DMS 273 (cell line): ENCODE measurements around the gene TCF4.

Source experiments
- DNase-seq: peaks from one replicate; lab custom pipeline; 2025; ENCODE audit not compliant: unreplicated experiment; lab: John Stamatoyannopoulos, UW

Gene TCF4

DNA sequence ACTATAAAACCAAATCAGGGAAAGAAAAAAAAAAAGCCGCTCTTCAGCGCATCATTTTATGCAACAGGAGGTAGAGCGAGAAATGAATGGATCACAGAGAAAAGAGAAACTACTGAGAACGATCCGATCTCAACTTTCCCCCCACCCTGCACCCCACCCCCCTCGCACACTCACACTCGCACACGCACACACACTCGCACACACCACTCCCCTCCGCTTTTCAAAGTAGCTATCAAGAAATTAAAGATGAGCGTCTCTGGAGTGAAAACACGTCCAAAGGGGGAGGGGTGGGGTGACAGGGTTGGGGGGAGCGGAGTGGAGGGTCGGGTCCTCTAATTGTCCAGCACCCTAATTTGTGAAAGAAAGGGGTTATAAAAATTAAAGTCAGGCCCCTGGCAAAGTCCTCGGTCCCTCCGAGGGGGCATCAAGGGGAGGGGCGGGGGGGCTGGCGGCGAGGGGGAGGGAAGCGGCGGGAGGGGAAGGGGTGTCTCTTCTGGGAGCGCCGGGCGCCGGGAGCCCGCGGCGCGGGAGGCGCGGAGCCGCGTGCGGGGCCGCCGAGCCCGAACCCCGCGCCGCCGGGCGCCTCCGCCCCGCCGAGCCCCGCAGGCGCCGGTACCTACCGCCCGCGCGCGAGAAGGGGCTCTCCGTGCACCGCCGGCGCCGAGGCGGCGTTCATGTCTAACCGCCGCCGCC, 428 bp downstream of the TCF4 start:
- DNase-seq: peak; percentile 74

- peak; percentile 30 for DNase-seq
Observed at GRCh38 chr18:55585920-55586561, 2.0 kb downstream of the TCF4 start.

- no peak for DNase-seq
Observed at GRCh38 chr18:55585065-55585919, 2.7 kb downstream of the TCF4 start.

DNA sequence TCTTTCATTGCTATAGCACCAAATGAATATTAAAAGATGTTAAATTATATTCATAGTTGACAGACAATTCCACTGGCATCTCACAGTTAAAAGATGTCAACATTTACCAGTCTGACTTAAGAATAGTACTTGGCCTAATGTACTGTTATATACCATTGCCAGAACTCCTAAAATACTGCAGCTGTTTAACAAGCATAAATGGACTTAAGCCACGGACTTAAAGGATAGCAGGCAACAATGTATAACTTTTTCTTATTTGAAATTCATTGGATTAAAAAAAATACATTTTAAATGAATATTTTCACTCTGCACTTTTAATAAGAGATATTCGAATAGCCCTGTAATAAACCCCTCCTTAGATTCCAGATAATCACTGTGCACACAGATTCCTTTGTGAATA, 3.8 kb downstream of the TCF4 start:
- DNase-seq: no peak

- DNase-seq: no peak
Observed at GRCh38 chr18:55582325-55582724, 5.7 kb downstream of the TCF4 start.

DNA sequence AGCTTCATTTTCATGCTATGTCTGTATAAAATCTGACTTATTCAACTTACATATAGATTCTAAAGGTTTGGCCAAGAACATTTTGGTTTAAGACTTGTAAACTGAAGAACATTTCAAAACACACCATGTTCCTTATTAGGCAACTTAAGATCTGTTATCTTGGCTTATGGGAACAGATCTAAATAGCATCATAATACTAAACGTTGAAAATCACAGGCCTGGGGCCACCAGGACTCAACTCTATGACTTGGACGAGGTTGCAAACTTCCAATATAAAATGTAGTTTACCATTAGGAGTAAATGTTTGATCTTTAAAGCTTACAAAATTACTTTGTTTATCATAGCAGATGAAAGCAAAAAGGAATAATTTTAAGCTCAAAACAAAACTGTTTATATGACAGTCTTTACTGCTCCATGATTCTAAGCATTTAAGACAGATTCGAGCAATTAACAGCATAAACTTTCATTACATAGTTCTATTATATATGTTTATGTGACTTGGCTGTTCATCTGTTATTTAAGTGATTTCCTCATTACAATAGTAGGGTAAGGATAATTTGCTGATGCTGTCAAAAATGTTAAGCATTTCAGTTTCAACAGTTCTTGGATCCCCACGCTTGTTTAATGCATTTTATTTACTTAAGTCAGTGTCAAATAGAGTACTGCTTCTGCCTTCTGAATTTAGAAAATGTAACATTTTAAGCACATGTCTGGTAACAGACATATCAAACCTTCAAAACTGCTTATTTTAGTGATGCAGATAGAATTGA, 8.3 kb downstream of the TCF4 start:
- DNase-seq: peak; percentile 14

DNA sequence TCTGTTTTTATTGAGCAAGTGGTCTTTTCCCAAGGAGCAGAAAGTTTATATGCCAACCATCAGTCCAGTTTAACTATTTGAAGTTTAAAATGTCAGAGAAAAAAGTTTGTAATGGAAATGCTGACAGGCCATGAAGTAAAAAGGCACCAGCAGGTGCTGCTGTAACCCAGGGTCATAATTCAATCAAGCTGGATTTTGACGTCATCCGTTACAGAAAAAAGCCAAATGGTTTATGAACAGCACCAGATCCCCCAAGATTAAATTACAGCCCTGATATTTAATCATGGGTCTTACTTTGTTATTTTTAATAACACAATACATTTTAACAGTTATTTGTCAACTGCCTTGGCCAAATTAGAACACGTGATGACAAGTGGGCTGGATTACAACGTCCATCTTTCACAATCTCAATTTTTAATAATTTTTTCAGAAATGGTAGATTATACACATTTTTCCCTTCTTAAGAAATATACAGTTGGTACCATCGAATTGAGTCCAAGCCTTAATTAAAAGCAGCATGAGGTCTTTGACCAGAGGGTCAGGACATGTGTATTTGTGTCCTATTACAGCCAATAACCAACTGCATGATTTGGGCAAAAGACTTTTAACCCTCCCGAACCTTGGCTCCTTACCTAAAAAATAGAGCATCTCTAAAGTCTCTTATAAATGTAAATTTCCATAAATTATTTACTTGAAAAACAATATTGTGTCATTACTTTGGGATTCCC, 10.0 kb downstream of the TCF4 start:
- DNase-seq: peak; percentile 26

DNA sequence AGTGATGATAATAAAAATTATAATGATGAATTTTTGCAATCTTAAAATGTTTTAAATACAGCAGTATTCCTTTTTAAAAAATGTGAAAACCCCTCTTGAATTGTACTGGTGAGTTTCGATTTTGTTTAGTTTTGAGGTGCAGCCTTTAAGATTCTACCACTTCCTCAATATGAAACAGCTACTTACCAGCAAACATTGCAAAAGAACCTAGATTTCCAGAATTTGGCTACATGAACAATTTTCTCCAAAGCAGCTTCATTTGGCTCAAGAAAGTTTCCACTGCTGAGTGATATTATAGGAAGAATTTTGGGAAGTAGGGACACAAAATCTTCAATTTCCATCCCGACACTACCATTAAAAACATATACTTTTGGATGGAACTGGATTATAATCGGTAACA, 12.0 kb downstream of the TCF4 start:
- no peak for DNase-seq

- no peak for DNase-seq
Observed at GRCh38 chr18:55575066-55575465, 12.9 kb downstream of the TCF4 start.

- DNase-seq: no peak
Observed at GRCh38 chr18:55573386-55573785, 14.6 kb downstream of the TCF4 start.

GRCh38 chr18:55570966-55571365, 17.0 kb downstream of the TCF4 start:
- DNase-seq: no peak

- no peak for DNase-seq
Observed at GRCh38 chr18:55566456-55566935, 21.5 kb downstream of the TCF4 start.

- DNase-seq: peak; percentile 24
Observed at GRCh38 chr18:55559739-55560138, 28.3 kb downstream of the TCF4 start.

- no peak for DNase-seq
Observed at GRCh38 chr18:55557211-55557610, 30.8 kb downstream of the TCF4 start.

DNA sequence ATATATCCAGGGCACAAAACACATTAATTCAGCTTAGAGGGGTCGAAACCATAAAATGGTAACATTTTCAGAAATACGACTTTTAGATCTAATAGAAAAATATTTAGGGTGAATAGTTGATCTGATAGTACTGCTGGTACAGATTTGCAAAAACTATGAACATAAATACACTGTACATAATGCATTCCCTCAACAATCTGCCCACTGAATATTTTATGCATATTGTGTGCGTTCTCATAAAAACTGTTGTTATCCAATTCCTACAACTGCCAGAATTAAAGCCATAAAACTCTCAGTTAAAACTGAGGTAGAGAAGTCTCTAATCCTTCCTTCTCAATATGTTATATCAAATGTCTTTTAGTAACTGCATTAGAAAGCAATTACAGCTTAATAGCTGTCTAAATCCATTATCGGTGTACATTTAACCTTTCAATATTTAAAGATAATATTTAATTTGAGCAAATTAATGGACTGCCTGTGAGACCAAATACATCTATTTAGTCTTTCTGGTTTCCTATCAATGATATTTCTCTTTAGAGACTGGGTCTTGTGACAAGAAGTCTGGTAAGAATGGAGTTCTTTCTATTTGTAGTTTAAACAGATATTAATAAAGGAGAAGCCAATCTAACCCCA, 32.5 kb downstream of the TCF4 start:
- DNase-seq: no peak

DNA sequence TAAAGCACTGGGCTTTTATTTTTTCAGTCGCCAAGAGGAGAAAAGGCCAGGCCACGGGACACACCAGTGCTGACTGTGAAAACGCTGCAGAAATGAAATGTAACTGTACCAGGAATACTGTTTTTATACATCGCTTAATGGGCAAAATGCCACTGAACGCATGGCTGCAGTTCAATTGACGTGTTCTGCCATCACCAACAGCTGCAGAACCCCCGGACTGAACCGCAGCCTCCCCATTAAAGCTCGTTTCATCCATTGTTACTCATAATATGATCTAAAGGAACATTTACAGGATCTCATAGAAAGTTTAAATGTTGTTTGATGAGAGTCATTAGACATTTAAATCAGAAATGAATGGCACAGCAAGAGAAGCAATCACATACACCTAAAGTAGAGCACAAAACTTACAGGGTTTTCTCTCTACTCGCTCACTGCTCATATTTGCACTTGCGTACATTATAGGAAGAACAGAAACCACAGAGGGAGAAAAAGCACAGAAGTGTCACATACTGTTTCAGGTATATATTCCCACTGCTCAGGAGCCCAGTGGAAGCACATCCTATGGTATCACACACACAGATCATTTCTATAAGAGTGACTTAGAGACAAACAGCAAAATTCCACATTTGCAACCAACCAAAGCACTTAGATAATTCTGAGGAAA, 35.3 kb downstream of the TCF4 start:
- DNase-seq: no peak

DNA sequence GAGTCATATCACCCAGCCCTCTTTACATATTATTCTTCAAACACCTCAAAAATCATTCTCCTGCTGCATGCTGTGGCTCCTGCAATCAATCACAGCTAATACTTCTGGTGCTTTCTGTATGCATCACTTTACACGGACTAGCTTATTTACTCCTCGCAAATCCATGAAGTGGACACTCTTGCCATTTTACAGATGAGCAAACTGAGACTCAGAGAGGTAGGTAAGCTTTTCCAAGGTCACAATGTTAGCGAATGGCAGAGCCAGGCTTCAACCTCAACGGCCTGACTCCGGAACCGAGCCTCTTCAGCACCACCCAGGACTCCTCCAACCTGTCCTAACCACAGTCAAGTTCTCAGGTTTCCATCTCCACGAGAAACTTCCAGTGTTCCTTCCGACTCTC, 36.8 kb downstream of the TCF4 start:
- no peak for DNase-seq

GRCh38 chr18:55550471-55550870, 37.5 kb downstream of the TCF4 start:
- no peak for DNase-seq

DNA sequence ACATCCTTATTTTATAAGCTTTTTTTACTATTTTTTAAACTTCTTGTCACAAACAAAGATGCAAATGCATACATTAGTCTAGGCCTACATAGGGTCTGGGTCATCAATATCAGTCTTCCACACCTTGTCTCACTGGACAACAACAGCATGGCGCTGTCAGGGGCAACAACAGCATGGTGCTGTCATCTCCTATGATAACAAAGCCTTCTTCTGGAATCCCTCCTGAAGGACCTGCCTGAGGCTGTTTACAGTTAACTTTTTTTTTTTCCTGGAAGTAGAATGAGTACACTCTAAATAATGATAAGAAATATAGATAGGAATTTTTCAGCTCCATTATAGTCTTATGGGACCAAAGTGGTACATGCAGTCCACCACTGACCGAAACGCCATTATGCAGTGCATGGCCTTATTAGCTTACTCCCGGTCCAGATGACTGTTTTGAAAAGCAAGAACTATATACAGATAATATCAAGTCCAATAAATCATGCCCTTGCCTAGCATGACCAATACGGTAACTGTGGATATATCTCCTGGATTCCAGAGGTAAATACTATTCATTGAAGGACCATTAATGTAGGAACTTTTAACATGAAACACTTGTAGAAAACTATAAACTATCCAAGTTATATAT, 38.4 kb downstream of the TCF4 start:
- DNase-seq: no peak
